Endodermal cell (in vitro differentiated cells): ENCODE measurements around the gene UBE2QL1. TPM values are rescaled to one million over a fixed set of nuclear protein-coding genes. Genes with fewer than 3 reads are reported as not detected.

Source experiments
- DNase-seq: peaks from one replicate; pipeline ENCODE4 v3.0.0-alpha.2; 2017
- H3K27ac ChIP-seq: 2 replicates; pipeline ENCODE4 v1.5.1; 2013; ENCODE audit warnings: mild to moderate bottlenecking, low read depth, low read length, moderate library complexity
- H3K27me3 ChIP-seq: 2 replicates; pipeline ENCODE4 v1.6.1; 2013; ENCODE audit warnings: mild to moderate bottlenecking, low read length, moderate library complexity; ENCODE audit not compliant: insufficient read depth, control insufficient read depth, poor library complexity, severe bottlenecking
- H3K36me3 ChIP-seq: 2 replicates; pipeline ENCODE4 v1.7.0; 2013; ENCODE audit warnings: mild to moderate bottlenecking, low read length, moderate library complexity; ENCODE audit not compliant: control insufficient read depth, insufficient read depth
- H3K4me1 ChIP-seq: one replicate; pipeline ENCODE4 v1.7.0; 2013; ENCODE audit warnings: low read length; ENCODE audit not compliant: control insufficient read depth, insufficient read depth
- H3K4me3 ChIP-seq: 2 replicates; pipeline ENCODE4 v1.5.1; 2013; ENCODE audit warnings: mild to moderate bottlenecking, low read length, moderate library complexity
- H3K9ac ChIP-seq: 2 replicates; pipeline ENCODE4 v1.6.1; 2013; ENCODE audit warnings: mild to moderate bottlenecking, low read length, moderate library complexity; ENCODE audit not compliant: poor library complexity, severe bottlenecking; ENCODE audit errors: extremely low read depth
- H3K9me3 ChIP-seq: 2 replicates; pipeline ENCODE4 v1.6.1; 2013; ENCODE audit warnings: mild to moderate bottlenecking, low read length, moderate library complexity; ENCODE audit not compliant: control insufficient read depth
- H3K27ac Mint-ChIP-seq: 2 replicates; pipeline ENCODE4 v1.8.0; 2020; ENCODE audit warnings: mixed read lengths
- H3K27me3 Mint-ChIP-seq: 2 replicates; pipeline ENCODE4 v1.8.0; 2021; ENCODE audit warnings: mild to moderate bottlenecking, mixed read lengths; ENCODE audit not compliant: insufficient read depth
- H3K36me3 Mint-ChIP-seq: 2 replicates; pipeline ENCODE4 v1.8.0; 2020; ENCODE audit warnings: low read depth, mixed read lengths
- H3K4me1 Mint-ChIP-seq: 2 replicates; pipeline ENCODE4 v1.8.0; 2020; ENCODE audit warnings: mixed read lengths
- H3K4me3 Mint-ChIP-seq: 2 replicates; pipeline ENCODE4 v1.8.0; 2020; ENCODE audit warnings: mild to moderate bottlenecking, moderate library complexity, mixed read lengths
- H3K9me3 Mint-ChIP-seq: 2 replicates; pipeline ENCODE4 v1.8.0; 2020; ENCODE audit warnings: mild to moderate bottlenecking, mixed read lengths
- CTCF ChIP-seq: fragments of 200-600 bp; sonication (generic); conservative IDR thresholded peaks from 2 replicates; pipeline ENCODE4 v1.5.0; 2021; ENCODE audit warnings: antibody characterized with exemption, mild to moderate bottlenecking
- WGBS, 2 experiments: methylation state at CpG; one replicate each; pipeline versions ENCODE4 v1.1.5 to v1.1.7; 2013; ENCODE audit warnings: missing lambda C conversion rate in 2 of 2, mixed read lengths in 1 of 2; ENCODE audit not compliant: insufficient coverage in 1 of 2, insufficient read length in 1 of 2; 5-methylcytosine and 5-hydroxymethylcytosine counted together
- total RNA-seq, 2 donors: library from RNA; stranded (reverse); fragmentation: NEBNext Ultra II Directional in 1 of 2; extraction: Animal tissue kit (Norgen Biotek cat#: 25700) in 1 of 2; gene quantifications; 2 replicates in 1 of 2; 3 replicates in 1 of 2; pipeline ENCODE4 v1.2.1, GENCODE V29; 2021

Gene UBE2QL1
- total RNA-seq, 2 donors from 2014 or later, result 0.11 TPM; not detected in 1

GRCh38 chr5:6480133-6481051 lies 31.7 kb downstream of the UBE2QL1 start:
- Histone ChIP-seq H3K4me3 (no peak overlapping the region), H3K36me3 (no peaks in the 10 kb centered on the region), H3K9ac (no peak overlapping the region), H3K9me3 (no peaks in the 10 kb centered on the region), H3K27ac (no peak overlapping the region), H3K27me3 (no peaks in the 10 kb centered on the region), H3K4me1 (no peaks in the 10 kb centered on the region)
- no peaks in the 10 kb centered on the region for H3K9me3 Mint-ChIP-seq
- WGBS, 2 experiments, result 81 to 88% methylated on average over 12 to 15 of the region's 15 CpGs
- peak; percentile 60 for TF ChIP-seq CTCF
- peaks cover 11% of the 10 kb centered on the region for H3K27me3 Mint-ChIP-seq
- DNase-seq, result peak; percentile 63
- no peaks in the 10 kb centered on the region for H3K36me3 Mint-ChIP-seq
- no peak overlapping the region for H3K27ac Mint-ChIP-seq
- H3K4me1 Mint-ChIP-seq, result no peaks in the 10 kb centered on the region
- H3K4me3 Mint-ChIP-seq, result no peak overlapping the region

GRCh38 chr5:6482735-6483134 lies 34.1 kb downstream of the UBE2QL1 start:
- Histone ChIP-seq H3K9me3 (no peaks in the 10 kb centered on the region), H3K4me1 (no peaks in the 10 kb centered on the region), H3K4me3 (no peak overlapping the region), H3K27ac (no peak overlapping the region), H3K9ac (no peak overlapping the region), H3K36me3 (no peaks in the 10 kb centered on the region), H3K27me3 (peaks cover 17% of the 10 kb centered on the region)
- Mint-ChIP-seq H3K4me1 (no peaks in the 10 kb centered on the region), H3K4me3 (no peak overlapping the region), H3K9me3 (no peaks in the 10 kb centered on the region), H3K36me3 (no peaks in the 10 kb centered on the region), H3K27ac (no peak overlapping the region), H3K27me3 (peaks cover 12% of the 10 kb centered on the region)
- 91 to 100% methylated on average over 7 to 11 of the region's 11 CpGs for WGBS, 2 experiments
- no peak for DNase-seq
- TF ChIP-seq CTCF, result no peak

- Histone ChIP-seq H3K9me3 (no peaks in the 10 kb centered on the region), H3K9ac (no peak overlapping the region), H3K4me3 (no peak overlapping the region), H3K4me1 (no peaks in the 10 kb centered on the region), H3K27ac (no peak overlapping the region), H3K36me3 (no peaks in the 10 kb centered on the region), H3K27me3 (peaks cover 18% of the 10 kb centered on the region)
- 93 to 98% methylated on average over 8 to 9 of the region's 9 CpGs for WGBS, 2 experiments
- Mint-ChIP-seq H3K27me3 (peaks cover 16% of the 10 kb centered on the region), H3K9me3 (no peaks in the 10 kb centered on the region), H3K27ac (no peak overlapping the region), H3K4me3 (no peak overlapping the region), H3K4me1 (no peaks in the 10 kb centered on the region), H3K36me3 (no peaks in the 10 kb centered on the region)
- TF ChIP-seq CTCF, result no peak
- DNase-seq, result no peak
Observed at GRCh38 chr5:6483880-6484382, 35.3 kb downstream of the UBE2QL1 start.
